Measurements from ENCODE around the gene HYAL3.
"Not testable (repeated sequence)": the region's sequence is repeated elsewhere in the genome, so short reads cannot be mapped to it uniquely, and the experiment has no call there.

HYAL3 gene

GRCh38 chr3:50288387-50289007, 10.7 kb downstream of the HYAL3 start:
- no peak for DNase-seq

GRCh38 chr3:50287262-50287661, 11.9 kb downstream of the HYAL3 start:
- DNase-seq: no peak

DNA sequence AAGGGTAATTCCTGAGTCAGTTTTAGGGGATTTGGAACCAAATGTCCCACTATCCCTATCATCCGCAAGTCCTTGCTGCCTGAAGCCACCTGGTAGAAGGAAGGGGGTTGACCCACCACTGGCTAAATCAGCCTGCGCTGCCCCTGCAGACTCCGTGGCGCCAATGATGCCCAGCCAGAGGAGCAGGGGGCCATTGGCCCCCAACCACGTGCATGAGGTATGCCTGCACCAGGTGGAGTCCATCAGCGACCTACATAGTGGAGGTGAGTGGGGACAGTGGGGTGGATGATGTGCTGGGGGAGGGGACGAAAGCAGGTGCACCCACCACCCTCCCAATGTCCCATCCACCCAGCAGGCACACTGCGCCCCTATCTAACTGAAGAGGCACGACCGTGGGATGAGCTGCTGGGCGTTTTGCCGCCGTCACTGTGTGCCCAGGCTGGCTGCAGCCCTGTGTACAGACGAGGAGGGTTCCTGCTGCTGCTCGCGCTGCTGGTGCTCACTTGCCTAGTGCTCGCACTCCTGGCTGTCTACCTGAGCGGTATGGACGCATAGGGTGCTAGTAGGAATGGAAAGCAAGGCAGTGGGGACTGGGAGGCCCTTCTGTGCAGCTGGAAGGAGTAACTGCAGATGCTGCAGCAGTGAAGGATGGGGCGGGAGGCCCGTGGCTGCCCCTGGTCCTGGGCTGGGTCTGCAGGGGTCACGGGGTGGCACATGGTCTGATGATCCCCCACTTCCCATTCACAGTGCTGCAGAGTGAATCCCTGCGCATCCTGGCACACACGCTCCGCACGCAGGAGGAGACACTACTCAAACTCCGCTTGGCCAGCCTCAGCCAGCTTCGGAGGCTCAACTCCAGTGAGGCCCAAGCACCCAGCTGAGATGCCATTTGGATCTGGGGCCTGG, 12.6 kb downstream of the HYAL3 start:
- DNase-seq: no peak

DNA sequence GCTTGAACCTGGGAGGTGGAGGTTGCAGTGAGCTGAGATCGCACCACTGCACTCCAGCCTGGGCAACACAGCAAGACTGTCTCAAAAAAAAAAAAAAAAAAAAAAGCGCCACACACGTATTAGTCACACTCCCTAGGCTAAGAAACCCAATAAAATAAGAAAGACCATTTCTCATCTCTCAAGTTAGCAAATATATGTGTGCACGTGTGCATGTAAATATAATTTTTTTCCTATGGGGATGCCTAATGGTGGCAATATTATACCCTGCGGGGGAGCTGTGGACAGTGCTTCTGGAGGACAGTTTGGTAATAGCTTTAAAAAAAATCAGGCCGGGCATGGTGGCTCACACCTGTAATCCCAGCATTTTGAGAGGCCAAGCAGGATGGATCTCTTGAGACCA, 15.1 kb downstream of the HYAL3 start:
- DNase-seq: not testable (repeated sequence)

GRCh38 chr3:50279255-50280016, 19.8 kb downstream of the HYAL3 start:
- DNase-seq: no peak

GRCh38 chr3:50278880-50279224, 20.4 kb downstream of the HYAL3 start, which contains the start of gene LSMEM2:
Gene LSMEM2 (plus strand): TSS chr3:50279087. CDS start chr3:50279114, 27 bp downstream.
- no peak for DNase-seq

DNA sequence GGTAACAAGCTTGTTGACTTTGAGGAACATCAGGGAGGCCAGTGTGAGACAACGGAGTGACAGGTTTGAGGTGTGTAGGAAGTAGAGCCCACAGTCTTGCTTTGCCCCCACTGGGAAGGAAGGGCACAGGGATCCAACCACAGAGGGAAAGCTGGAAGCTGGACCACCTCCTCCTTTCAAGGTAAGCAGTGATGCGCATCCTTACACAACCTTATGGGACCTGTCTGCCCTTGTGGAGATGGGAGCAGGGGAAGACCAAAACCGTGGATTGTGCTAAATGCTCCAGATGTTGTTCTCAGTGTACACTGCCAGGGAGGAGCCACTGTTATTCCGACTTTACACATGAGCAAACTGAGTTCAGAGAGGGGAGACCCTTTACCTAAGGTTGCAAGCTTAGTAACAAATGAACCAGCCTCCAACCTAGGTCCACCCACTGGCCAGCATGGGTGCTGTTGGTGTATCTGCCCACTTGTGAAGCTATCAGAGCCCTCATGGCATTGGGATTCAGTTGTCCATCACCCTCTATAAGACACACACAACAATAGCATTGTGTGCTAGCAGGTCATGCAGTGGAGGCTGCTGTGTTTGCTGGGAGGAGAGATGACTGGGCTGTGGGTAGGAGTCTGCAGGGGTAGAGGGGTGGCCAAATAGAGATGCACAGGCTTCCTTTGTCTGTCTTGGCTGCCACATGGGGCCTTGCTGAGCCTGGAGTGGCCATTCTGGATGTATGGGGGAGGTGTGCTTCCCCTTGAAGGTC, 20.9 kb downstream of the HYAL3 start:
- no peak for DNase-seq

DNA sequence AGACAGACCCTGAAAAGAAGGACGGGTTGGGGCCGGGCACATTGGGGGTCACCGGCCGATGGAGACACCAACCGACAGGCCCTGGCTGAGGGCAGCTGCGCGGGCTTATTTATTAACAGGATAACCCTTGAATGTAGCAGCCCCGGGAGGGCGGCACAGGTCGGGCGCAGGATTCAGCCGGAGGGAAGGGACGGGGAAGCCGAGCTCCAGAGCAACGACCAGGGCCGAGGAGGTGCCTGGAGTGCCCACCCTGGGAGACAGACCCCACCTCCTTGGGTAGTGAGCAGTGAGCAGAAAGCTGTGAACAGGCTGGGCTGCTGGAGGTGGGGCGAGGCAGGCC, 22.5 kb downstream of the HYAL3 start:
- DNase-seq: no peak

DNA sequence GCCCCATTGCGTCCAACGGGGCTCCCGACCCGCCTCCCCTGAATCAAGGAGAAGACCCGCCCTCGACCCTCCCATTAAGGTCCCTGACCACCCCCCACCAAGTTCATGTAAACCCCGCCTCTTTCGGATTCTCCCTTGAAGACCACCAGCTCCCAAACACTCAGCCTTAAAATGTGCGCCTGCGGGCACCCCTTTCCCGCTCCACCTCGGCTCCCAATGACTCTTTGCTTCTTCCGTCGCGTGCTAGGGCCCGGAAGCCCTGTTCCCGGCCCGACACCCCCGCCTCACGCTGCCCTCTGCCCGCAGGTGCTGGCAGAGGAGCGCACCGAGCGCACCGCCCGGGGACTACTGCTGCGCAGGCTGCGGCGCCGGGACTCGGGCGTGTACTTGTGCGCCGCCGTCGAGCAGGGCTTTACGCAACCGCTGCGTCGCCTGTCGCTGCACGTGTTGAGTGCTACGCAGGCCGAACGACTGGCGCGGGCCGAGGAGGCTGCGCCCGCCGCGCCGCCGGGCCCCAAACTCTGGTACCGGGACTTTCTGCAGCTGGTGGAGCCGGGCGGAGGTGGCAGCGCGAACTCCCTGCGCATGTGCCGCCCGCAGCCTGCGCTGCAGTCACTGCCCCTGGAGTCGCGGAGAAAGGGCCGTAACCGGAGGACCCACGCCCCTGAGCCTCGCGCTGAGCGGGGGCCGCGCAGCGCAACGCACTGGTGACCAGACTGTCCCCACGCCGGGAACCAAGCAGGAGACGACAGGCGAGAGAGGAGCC, 23.0 kb downstream of the HYAL3 start:
- DNase-seq: no peak

GRCh38 chr3:50275141-50275995, 23.8 kb downstream of the HYAL3 start:
- no peak for DNase-seq

- DNase-seq: peak; percentile 71
These were observed 24.7 kb downstream of the HYAL3 start for GRCh38 chr3:50274371-50275104.

DNA sequence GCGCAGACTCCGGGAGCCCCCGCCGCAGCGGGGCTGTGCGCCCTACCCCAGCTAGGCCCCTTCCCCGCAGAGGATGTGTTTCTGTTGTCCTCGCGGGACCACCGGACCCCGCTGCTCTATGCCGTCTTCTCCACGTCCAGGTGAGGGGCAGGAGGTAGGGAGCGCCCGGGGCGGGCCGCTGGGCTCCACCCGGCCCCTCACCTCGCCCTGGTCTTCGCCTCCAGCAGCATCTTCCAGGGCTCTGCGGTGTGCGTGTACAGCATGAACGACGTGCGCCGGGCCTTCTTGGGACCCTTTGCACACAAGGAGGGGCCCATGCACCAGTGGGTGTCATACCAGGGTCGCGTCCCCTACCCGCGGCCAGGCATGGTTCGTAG, 25.5 kb downstream of the HYAL3 start:
- no peak for DNase-seq

- DNase-seq: peak; percentile 78
These were observed 26.1 kb downstream of the HYAL3 start for GRCh38 chr3:50272911-50273688.

GRCh38 chr3:50272538-50272910, 26.7 kb downstream of the HYAL3 start:
- DNase-seq: not testable (repeated sequence)

DNA sequence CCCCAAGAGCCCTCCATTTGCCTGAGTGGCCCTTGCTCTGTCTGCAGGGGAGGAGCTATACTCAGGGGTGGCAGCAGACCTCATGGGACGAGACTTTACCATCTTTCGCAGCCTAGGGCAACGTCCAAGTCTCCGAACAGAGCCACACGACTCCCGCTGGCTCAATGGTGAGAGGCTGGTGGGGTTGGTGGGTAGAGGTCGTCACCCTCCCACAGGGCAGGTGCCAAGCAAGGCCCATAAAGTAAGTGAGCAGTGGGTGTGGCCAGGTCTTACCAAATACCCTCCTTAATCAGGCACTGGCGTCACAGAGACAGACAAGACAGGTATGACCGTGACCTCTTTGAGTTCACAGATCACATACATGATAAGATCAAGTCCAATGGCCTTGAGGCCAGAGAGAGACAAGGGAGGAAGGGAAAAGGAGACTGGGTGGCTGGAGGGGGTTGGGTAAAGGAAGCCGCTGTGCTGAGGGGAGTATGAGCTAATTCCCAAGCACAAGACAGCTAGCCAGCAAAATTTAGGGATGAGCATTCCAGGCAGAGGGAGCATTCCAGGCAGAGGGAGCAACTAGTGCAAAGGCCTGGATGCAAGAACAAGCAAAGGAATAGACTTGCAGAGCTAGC, 27.8 kb downstream of the HYAL3 start:
- DNase-seq: no peak

DNA sequence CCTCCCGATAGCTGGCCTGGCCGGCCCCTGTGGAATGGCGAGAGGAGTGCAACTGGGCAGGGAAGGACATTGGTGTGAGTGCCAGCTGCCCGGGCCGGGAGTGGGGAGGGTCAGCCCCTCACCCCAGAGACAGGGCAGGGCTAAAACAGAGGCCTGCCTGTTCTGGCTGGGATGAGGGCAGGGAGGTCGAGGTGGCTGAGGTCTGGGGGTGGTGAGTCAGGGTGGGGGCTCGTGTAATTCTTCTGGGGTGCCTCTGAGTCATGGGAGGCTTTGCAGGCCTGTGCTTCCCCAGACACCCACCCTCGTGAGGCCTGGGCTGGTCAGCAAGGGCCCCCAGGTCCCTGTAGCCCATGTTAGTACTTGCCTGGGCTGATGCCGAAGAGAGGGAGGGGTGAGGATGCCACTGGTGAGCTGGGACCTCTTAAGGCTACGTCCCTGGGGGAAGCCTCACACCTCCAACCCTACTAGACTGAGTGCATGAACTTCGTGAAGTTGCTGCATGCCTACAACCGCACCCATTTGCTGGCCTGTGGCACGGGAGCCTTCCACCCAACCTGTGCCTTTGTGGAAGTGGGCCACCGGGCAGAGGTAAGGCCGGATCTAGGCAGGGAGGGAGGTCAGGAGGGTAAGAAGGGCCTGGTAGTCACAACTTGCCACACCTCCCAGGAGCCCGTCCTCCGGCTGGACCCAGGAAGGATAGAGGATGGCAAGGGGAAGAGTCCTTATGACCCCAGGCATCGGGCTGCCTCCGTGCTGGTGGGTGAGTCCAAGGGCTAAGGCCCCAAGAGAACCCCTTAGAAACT, 28.6 kb downstream of the HYAL3 start:
- DNase-seq: no peak

- DNase-seq: no peak
These were observed 29.2 kb downstream of the HYAL3 start for GRCh38 chr3:50269977-50270413.

DNA sequence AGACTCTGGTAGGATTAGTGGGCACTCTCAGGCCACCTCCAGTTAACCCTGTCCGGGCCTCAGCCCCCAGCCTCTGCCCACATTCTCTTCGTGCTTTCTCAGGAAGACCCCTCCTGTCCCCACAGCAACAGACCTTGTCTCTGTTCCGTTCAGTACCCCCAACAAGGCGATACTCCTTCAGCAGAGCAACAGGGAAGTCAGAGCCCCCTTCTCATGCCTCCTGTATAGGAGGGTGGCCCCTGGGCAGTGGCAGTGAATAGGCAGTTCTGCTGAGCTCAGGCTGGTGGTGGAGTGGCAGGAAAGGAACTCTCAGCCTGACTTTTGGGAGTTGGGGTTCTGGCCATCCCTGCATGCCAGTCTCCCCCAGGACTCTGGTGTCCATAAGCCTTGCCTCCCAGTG, 29.7 kb downstream of the HYAL3 start:
- DNase-seq: no peak
